Peyer's patch (tissue), 4 donors: ENCODE results near the gene CCDC157. TPM values are rescaled to one million over a fixed set of nuclear protein-coding genes. Genes with fewer than 3 reads are reported as not detected.
"Not testable (repeated sequence)": the region's sequence is repeated elsewhere in the genome, so short reads cannot be mapped to it uniquely, and the experiment has no call there.

Experiments used
- DNase-seq, 3 donors: peaks; one replicate each; pipeline ENCODE4 v3.0.0-alpha.2; 2017 to 2019
- H3K27ac ChIP-seq, 4 donors: fragments of 200-600 bp; sonication (generic); one replicate each; pipeline ENCODE4 v1.5.1; 2016 to 2019
- H3K27me3 ChIP-seq, 2 donors: fragments of 200-600 bp; sonication (generic); one replicate each; pipeline ENCODE4 v1.5.1; 2019
- H3K36me3 ChIP-seq, 3 donors: fragments of 200-600 bp; sonication (generic); one replicate each; pipeline ENCODE4 v1.5.1; 2016 to 2019
- H3K4me1 ChIP-seq, 4 donors: fragments of 200-600 bp; sonication (generic); one replicate each; pipeline ENCODE4 v1.5.1; 2016 to 2019
- H3K4me3 ChIP-seq, 4 donors: fragments of 200-600 bp; sonication (generic); 1 replicate in 3 of 4; 2 replicates in 1 of 4; pipeline ENCODE4 v1.5.1; 2016 to 2019; ENCODE audit warnings: mild to moderate bottlenecking in 1 of 4
- H3K9me3 ChIP-seq, 4 donors: fragments of 200-600 bp; sonication (generic); one replicate each; pipeline ENCODE4 v1.5.1; 2016 to 2019; ENCODE audit warnings: mild to moderate bottlenecking in 1 of 4
- POLR2A ChIP-seq, 2 donors: fragments of 450-650 bp; IDR thresholded peaks; one replicate each; pipeline ENCODE4 v1.5.1; 2017; ENCODE audit warnings: antibody characterized with exemption in 2 of 2, mild to moderate bottlenecking in 2 of 2, moderate library complexity in 2 of 2
- total RNA-seq, 4 donors: library from RNA; depleted of rRNA; stranded (reverse); fragments of >200 nt; gene quantifications; one replicate each; pipeline ENCODE4 v1.1.0, GENCODE V29; 2016
- TF ChIP-seq, protein P1 (sequence below), 6 experiments: fragments of 450-650 bp in 4 of 6; fragments of 200-600 bp in 2 of 6; sonication (generic) in 1 of 6; IDR thresholded peaks; one replicate each; pipeline ENCODE4 v1.5.1; 2017 to 2019; ENCODE audit warnings: antibody characterized with exemption in 6 of 6, mild to moderate bottlenecking in 3 of 6, moderate library complexity in 1 of 6

CCDC157 gene
- total RNA-seq, 4 donors from 2014 or later: 3.5 to 8.8 (median 6.9) TPM

GRCh38 chr22:30333707-30334087 is 23.1 kb upstream of the CCDC157 start:
- H3K36me3 ChIP-seq: peaks cover 0 to 74% (median 0%) of the 10 kb centered on the region in 3 donors
- no peak for DNase-seq
- no peaks in the 10 kb centered on the region for H3K9me3 ChIP-seq
- no peak overlapping the region for H3K4me3 ChIP-seq
- peak overlapping the region in 2 of 4 donors; percentile 54 to 67 for H3K27ac ChIP-seq
- TF ChIP-seq, protein P1, sequence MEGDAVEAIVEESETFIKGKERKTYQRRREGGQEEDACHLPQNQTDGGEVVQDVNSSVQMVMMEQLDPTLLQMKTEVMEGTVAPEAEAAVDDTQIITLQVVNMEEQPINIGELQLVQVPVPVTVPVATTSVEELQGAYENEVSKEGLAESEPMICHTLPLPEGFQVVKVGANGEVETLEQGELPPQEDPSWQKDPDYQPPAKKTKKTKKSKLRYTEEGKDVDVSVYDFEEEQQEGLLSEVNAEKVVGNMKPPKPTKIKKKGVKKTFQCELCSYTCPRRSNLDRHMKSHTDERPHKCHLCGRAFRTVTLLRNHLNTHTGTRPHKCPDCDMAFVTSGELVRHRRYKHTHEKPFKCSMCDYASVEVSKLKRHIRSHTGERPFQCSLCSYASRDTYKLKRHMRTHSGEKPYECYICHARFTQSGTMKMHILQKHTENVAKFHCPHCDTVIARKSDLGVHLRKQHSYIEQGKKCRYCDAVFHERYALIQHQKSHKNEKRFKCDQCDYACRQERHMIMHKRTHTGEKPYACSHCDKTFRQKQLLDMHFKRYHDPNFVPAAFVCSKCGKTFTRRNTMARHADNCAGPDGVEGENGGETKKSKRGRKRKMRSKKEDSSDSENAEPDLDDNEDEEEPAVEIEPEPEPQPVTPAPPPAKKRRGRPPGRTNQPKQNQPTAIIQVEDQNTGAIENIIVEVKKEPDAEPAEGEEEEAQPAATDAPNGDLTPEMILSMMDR (IDR thresholded peaks at IDR 0.05): no peak
- TF ChIP-seq POLR2A (IDR thresholded peaks at IDR 0.05): no peak
- no peaks in the 10 kb centered on the region for H3K27me3 ChIP-seq
- H3K4me1 ChIP-seq: peaks cover 0 to 4% (median 0%) of the 10 kb centered on the region in 4 donors

- Histone ChIP-seq H3K36me3 (peaks cover 0 to 83% (median 0%) of the 10 kb centered on the region in 3 donors), H3K27ac (no peak overlapping the region), H3K27me3 (no peaks in the 10 kb centered on the region), H3K4me1 (peaks cover 0 to 4% (median 0%) of the 10 kb centered on the region in 4 donors), H3K4me3 (no peak overlapping the region), H3K9me3 (no peaks in the 10 kb centered on the region)
- no peak for DNase-seq
- TF ChIP-seq, protein P1 (IDR thresholded peaks at IDR 0.05): no peak
- TF ChIP-seq POLR2A (IDR thresholded peaks at IDR 0.05): no peak
Observed at GRCh38 chr22:30334646-30335045, 22.2 kb upstream of the CCDC157 start.

DNA sequence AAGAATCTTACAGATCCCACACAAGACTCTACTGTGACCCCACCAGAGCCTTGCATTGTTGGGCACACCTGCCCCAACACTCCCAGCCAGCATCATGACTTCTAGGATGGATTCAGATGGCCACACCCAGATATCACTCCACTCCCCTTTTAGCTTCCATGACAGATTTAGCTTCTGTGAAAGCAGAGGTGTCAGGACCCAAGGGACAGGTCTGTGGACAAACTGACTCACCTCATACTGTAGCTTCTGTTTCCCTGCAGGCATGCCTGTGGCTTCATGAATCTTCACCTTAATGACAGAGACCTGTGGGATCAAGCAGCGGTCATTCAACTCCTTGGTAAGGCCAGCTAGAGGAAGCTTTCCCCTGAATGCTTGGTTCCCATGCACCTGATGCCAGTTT is 21.6 kb upstream of the CCDC157 start:
- peaks cover 0 to 89% (median 0%) of the 10 kb centered on the region in 3 donors for H3K36me3 ChIP-seq

DNA sequence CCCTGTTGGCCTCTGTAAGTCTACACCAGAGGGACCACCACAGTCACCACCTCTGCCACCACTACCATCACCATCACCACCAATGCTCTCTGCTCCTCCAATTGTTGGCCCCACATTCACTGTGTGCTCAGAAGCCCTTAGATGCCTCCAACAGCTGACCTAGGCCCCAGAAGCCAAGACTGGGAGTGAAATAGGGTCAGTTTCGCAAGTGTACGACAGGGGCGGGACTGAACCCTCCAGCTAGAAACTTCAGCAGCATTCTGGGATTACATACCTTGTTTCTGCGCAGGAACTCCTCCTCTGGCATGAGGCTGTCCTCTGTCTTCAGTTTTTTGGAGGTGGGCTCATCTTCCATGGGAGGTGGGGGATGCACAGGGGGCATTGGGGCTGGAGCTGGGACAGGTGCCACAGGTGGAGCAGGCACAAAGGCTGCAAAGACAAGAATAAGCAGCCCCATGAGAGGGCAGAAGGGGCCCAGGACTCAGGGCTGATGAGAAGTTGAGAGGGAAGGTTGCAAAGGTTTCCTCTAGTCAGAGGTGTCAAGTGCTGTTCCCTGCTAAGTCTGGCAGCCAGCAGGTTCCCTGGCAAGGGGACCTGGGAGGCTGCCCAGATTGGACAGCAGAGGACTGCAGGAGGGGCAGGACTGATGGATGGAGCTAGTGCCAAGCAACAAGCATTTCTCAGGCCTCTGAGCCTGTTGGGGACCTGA is 19.9 kb upstream of the CCDC157 start:
- Histone ChIP-seq H3K9me3 (no peaks in the 10 kb centered on the region), H3K27ac (no peak overlapping the region), H3K27me3 (no peaks in the 10 kb centered on the region), H3K4me3 (no peak overlapping the region), H3K4me1 (peaks cover 0 to 4% (median 0%) of the 10 kb centered on the region in 4 donors), H3K36me3 (peaks cover 0 to 98% (median 0%) of the 10 kb centered on the region in 3 donors)
- TF ChIP-seq, protein P1 (IDR thresholded peaks at IDR 0.05): no peak
- TF ChIP-seq POLR2A (IDR thresholded peaks at IDR 0.05): no peak
- no peak for DNase-seq

More for the DNA sequence above, 21.6 kb upstream of the CCDC157 start:
- H3K27me3 ChIP-seq: no peaks in the 10 kb centered on the region
- no peaks in the 10 kb centered on the region for H3K9me3 ChIP-seq
- H3K4me3 ChIP-seq: no peak overlapping the region
- H3K4me1 ChIP-seq: peaks cover 0 to 4% (median 0%) of the 10 kb centered on the region in 4 donors
- H3K27ac ChIP-seq: no peak overlapping the region
- TF ChIP-seq, protein P1 (IDR thresholded peaks at IDR 0.05): no peak
- no peak for TF ChIP-seq POLR2A (IDR thresholded peaks at IDR 0.05)
- DNase-seq: no peak

GRCh38 chr22:30337461-30337778 is 19.4 kb upstream of the CCDC157 start:
- no peak for TF ChIP-seq POLR2A (IDR thresholded peaks at IDR 0.05)
- TF ChIP-seq, protein P1 (IDR thresholded peaks at IDR 0.05): no peak
- H3K4me1 ChIP-seq: peaks cover 0 to 4% (median 0%) of the 10 kb centered on the region in 4 donors

GRCh38 chr22:30338341-30338740 is 18.5 kb upstream of the CCDC157 start:
- H3K27ac ChIP-seq, H3K27me3 ChIP-seq, H3K4me1 ChIP-seq, H3K4me3 ChIP-seq, H3K9me3 ChIP-seq, DNase-seq: not testable (repeated sequence)
- peaks cover 0 to 100% (median 0%) of the 10 kb centered on the region in 3 donors for H3K36me3 ChIP-seq

More at GRCh38 chr22:30337461-30337778, 19.4 kb upstream of the CCDC157 start:
- peaks cover 0 to 100% (median 0%) of the 10 kb centered on the region in 3 donors for H3K36me3 ChIP-seq
- H3K27me3 ChIP-seq: no peaks in the 10 kb centered on the region
- H3K9me3 ChIP-seq: no peaks in the 10 kb centered on the region
- DNase-seq: no peak
- H3K27ac ChIP-seq: no peak overlapping the region
- H3K4me3 ChIP-seq: no peak overlapping the region
